ENCODE measurements around the gene RNF215. TPM values are rescaled to one million over a fixed set of nuclear protein-coding genes. Genes with fewer than 3 reads are reported as not detected.

RNF215 gene
- total and polyA plus RNA-seq, 2 donors (not counting 3 experiments of a cell fraction or from before 2014, with no cell fraction given), result 16.7 to 26.9 TPM

- Histone ChIP-seq H3K9me3 (replicated peaks; ENCODE audit: control insufficient read depth, insufficient read depth, low read length) (no peaks in the 10 kb centered on the region), H3K36me3 (ENCODE audit: control insufficient read depth in 2 of 2, extremely low read depth in 1 of 2, insufficient read depth in 2 of 2, low read length in 2 of 2) (peaks cover 13 to 53% of the 10 kb centered on the region in 2 experiments), H3K4me1 (ENCODE audit: control insufficient read depth, extremely low read depth, insufficient read depth, low read length) (peaks cover 1% of the 10 kb centered on the region), H2AFZ (ENCODE audit: low read depth, low read length) (no peak overlapping the region), H3K9me1 (replicated peaks; ENCODE audit: control insufficient read depth, extremely low read depth, insufficient read depth, low read length) (no peaks in the 10 kb centered on the region), H3K79me2 (ENCODE audit: control insufficient read depth, insufficient read depth, low read length) (no peaks in the 10 kb centered on the region), H4K20me1 (replicated peaks; ENCODE audit: control insufficient read depth, extremely low read depth, insufficient read depth, low read length) (no peaks in the 10 kb centered on the region), H3K4me2 (ENCODE audit: insufficient read depth, low read length) (no peak overlapping the region), H3K27ac (ENCODE audit: insufficient read depth, low read depth, low read length) (no peak overlapping the region), H3K9ac (replicated peaks; ENCODE audit: extremely low read depth, insufficient read depth, low read length) (no peak overlapping the region), H3K27me3 (ENCODE audit: control insufficient read depth in 2 of 2, insufficient read depth in 2 of 2, low read length in 2 of 2) (no peaks in the 10 kb centered on the region), H3K4me3 (replicated peaks in 1 of 3; ENCODE audit: insufficient read depth in 1 of 3, low read depth in 1 of 3, low read length in 3 of 3) (no peak overlapping the region)
- intact Hi-C loops (cut with micrococcal nuclease), result no loop called here
- dilution Hi-C loops (cut with MboI; ENCODE audit: extremely low pct_ligation_motif_present, low sequenced_read_pairs), result no loop called here
- ChIA-PET POLR2A (interaction anchor here (0.7 kb wide), 2 partner anchors 15 to 17 kb away, joined by 3 to 6 read pairs; no protein-coding TSS in a partner anchor), CTCF (interaction anchor here (0.7 to 4.0 kb wide), 4 partner anchors 11 to 192 kb away, joined by 3 to 21 read pairs (median 8); partner anchors contain the start of gene MTFP1)
- DNase-seq (ENCODE audit: low read depth, low spot score) (no peak), FAIRE-seq (peak; percentile 42)
- no TSS peak for BruUV-seq (replicated peaks)
- no peak for TF ChIP-seq POLR2A (IDR thresholded peaks at IDR 0.05; ENCODE audit: low read depth, low read length)
- no peak for TF ChIP-seq FOS (IDR thresholded peaks at IDR 0.05; ENCODE audit: borderline replicate concordance, insufficient read depth, low read length)
- TF ChIP-seq JUN (IDR thresholded peaks at IDR 0.05; ENCODE audit: borderline replicate concordance, insufficient read depth, insufficient read length, low read depth), result no peak
- no peak for TF ChIP-seq EZH2 (IDR thresholded peaks at IDR 0.05; ENCODE audit: borderline replicate concordance, low read depth, low read length, severe bottlenecking)
- TF ChIP-seq POLR2AphosphoS5 (IDR thresholded peaks at IDR 0.05; ENCODE audit: insufficient read depth, low read depth, low read length), result no peak
These were observed 26.7 kb upstream of the RNF215 start for GRCh38 chr22:30413745-30414524.

GRCh38 chr22:30413001-30413400, 25.8 kb upstream of the RNF215 start:
- intact Hi-C loops (cut with micrococcal nuclease) (no loop called here), dilution Hi-C loops (cut with MboI; ENCODE audit: extremely low pct_ligation_motif_present, low sequenced_read_pairs) (no loop called here)
- ChIA-PET CTCF (interaction anchor here (2.2 to 4.0 kb wide), 2 partner anchors 12 to 14 kb away, joined by 10 to 21 read pairs; partner anchors contain the start of gene MTFP1), POLR2A (no interaction called here)
- Histone ChIP-seq H3K79me2 (ENCODE audit: control insufficient read depth, insufficient read depth, low read length) (no peaks in the 10 kb centered on the region), H3K27ac (ENCODE audit: insufficient read depth, low read depth, low read length) (no peak overlapping the region), H3K4me1 (ENCODE audit: control insufficient read depth, extremely low read depth, insufficient read depth, low read length) (peaks cover 6% of the 10 kb centered on the region), H3K9ac (replicated peaks; ENCODE audit: extremely low read depth, insufficient read depth, low read length) (no peak overlapping the region), H3K27me3 (ENCODE audit: control insufficient read depth in 2 of 2, insufficient read depth in 2 of 2, low read length in 2 of 2) (no peaks in the 10 kb centered on the region), H3K4me2 (ENCODE audit: insufficient read depth, low read length) (no peak overlapping the region), H3K9me3 (replicated peaks; ENCODE audit: control insufficient read depth, insufficient read depth, low read length) (no peaks in the 10 kb centered on the region), H3K36me3 (ENCODE audit: control insufficient read depth in 2 of 2, extremely low read depth in 1 of 2, insufficient read depth in 2 of 2, low read length in 2 of 2) (peaks cover 13 to 50% of the 10 kb centered on the region in 2 experiments), H2AFZ (ENCODE audit: low read depth, low read length) (no peak overlapping the region), H3K4me3 (replicated peaks in 1 of 3; ENCODE audit: insufficient read depth in 1 of 3, low read depth in 1 of 3, low read length in 3 of 3) (no peak overlapping the region), H4K20me1 (replicated peaks; ENCODE audit: control insufficient read depth, extremely low read depth, insufficient read depth, low read length) (no peaks in the 10 kb centered on the region), H3K9me1 (replicated peaks; ENCODE audit: control insufficient read depth, extremely low read depth, insufficient read depth, low read length) (no peaks in the 10 kb centered on the region)
- FAIRE-seq (no peak), DNase-seq (ENCODE audit: low read depth, low spot score) (no peak)
- TF ChIP-seq FOS (IDR thresholded peaks at IDR 0.05; ENCODE audit: borderline replicate concordance, insufficient read depth, low read length), result no peak
- no peak for TF ChIP-seq POLR2A (IDR thresholded peaks at IDR 0.05; ENCODE audit: low read depth, low read length)
- no peak for TF ChIP-seq MYC (IDR thresholded peaks at IDR 0.05; ENCODE audit: low read depth, low read length)
- TF ChIP-seq EZH2 (IDR thresholded peaks at IDR 0.05; ENCODE audit: borderline replicate concordance, low read depth, low read length, severe bottlenecking), result no peak
- no peak for TF ChIP-seq CTCF (IDR thresholded peaks at IDR 0.05; ENCODE audit: extremely low read depth in 1 of 2, insufficient read depth in 1 of 2, low read depth in 1 of 2, low read length in 2 of 2)
- TF ChIP-seq POLR2AphosphoS5 (IDR thresholded peaks at IDR 0.05; ENCODE audit: insufficient read depth, low read depth, low read length), result no peak
- no peak for TF ChIP-seq MAX (IDR thresholded peaks at IDR 0.05; ENCODE audit: insufficient read depth, insufficient read length)
- no peak for TF ChIP-seq JUN (IDR thresholded peaks at IDR 0.05; ENCODE audit: borderline replicate concordance, insufficient read depth, insufficient read length, low read depth)
- TF ChIP-seq GATA2 (IDR thresholded peaks at IDR 0.05; ENCODE audit: insufficient read depth, insufficient read length, low read depth, low read length), result no peak
- no TSS peak for BruUV-seq (replicated peaks)
